ENCODE data around the gene RIMBP2.

DNA sequence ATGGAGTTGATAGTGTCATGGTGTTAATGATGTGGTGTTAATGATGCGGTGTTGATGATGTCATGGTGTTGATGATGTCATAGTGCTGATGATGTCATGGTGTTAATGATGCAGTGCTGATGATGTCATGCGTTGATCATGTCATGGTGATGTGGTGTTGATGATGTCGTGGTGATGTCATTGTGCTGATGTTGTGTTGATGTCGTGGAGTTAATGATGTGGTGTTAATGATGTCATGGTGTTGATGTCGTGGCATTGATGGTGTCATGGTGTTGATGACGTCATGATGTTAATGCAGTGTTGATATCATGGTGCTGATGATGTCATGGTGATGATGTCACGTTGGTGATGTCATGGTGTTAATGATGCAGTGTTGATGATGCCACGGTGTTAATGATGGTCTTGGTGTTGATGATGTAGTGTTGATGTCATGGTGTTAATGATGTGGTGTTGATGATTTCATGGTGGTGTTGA is 49.1 kb upstream of the RIMBP2 start:
- TF ChIP-seq, protein P1, sequence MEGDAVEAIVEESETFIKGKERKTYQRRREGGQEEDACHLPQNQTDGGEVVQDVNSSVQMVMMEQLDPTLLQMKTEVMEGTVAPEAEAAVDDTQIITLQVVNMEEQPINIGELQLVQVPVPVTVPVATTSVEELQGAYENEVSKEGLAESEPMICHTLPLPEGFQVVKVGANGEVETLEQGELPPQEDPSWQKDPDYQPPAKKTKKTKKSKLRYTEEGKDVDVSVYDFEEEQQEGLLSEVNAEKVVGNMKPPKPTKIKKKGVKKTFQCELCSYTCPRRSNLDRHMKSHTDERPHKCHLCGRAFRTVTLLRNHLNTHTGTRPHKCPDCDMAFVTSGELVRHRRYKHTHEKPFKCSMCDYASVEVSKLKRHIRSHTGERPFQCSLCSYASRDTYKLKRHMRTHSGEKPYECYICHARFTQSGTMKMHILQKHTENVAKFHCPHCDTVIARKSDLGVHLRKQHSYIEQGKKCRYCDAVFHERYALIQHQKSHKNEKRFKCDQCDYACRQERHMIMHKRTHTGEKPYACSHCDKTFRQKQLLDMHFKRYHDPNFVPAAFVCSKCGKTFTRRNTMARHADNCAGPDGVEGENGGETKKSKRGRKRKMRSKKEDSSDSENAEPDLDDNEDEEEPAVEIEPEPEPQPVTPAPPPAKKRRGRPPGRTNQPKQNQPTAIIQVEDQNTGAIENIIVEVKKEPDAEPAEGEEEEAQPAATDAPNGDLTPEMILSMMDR (conservative IDR thresholded peaks at IDR 0.05; ENCODE audit: low read depth, low read length): no peak
- TF ChIP-seq EZH2 (IDR thresholded peaks at IDR 0.05; ENCODE audit: borderline replicate concordance, low read depth, low read length, poor library complexity, severe bottlenecking): no peak
